Left lung (tissue), 10 donors: ENCODE measurements around the gene CIAO3. TPM values are rescaled to one million over a fixed set of nuclear protein-coding genes. Genes with fewer than 3 reads are reported as not detected.

Source experiments
- ATAC-seq: fragments of 200-7000 bp; cut with Tn5 transposase; one replicate; pipeline ENCODE4 v1.9.1; 2020; ENCODE audit warnings: moderate library complexity
- DNase-seq, 4 donors: peaks; one replicate each; pipeline ENCODE4 v3.0.0-alpha.2; 2013 to 2020
- H3K27ac ChIP-seq, 2 donors: fragments of 200-600 bp; sonication (generic) in 1 of 2; one replicate each; pipeline versions ENCODE4 v1.5.0 to v1.8.0; 2020 to 2021
- H3K27me3 ChIP-seq, 2 donors: fragments of 200-600 bp; sonication (generic) in 1 of 2; one replicate each; pipeline versions ENCODE4 v1.5.0 to v1.8.0; 2020 to 2021
- H3K36me3 ChIP-seq, 2 donors: fragments of 200-600 bp; sonication (generic) in 1 of 2; one replicate each; pipeline versions ENCODE4 v1.5.0 to v1.8.0; 2020 to 2021
- H3K4me1 ChIP-seq, 2 donors: fragments of 200-600 bp; one replicate each; pipeline ENCODE4 v1.8.0; 2021
- H3K4me3 ChIP-seq, 2 donors: fragments of 200-600 bp; sonication (generic) in 1 of 2; one replicate each; pipeline versions ENCODE4 v1.5.0 to v1.8.0; 2020 to 2021; ENCODE audit warnings: mild to moderate bottlenecking in 1 of 2
- H3K9me3 ChIP-seq, 2 donors: fragments of 200-600 bp; sonication (generic) in 1 of 2; one replicate each; pipeline versions ENCODE4 v1.5.0 to v1.8.0; 2020 to 2021
- intact Hi-C, 2 donors: fragments of 100-400 bp; cut with DNase I; formaldehyde crosslinking; loops; one replicate each; pipeline versions ENCODE4 v1.11.2 to v1.14.2; 2022
- polyA plus RNA-seq, 6 donors: library from polyadenylated mRNA; unstranded; fragments of 120-200 nt; gene quantifications; one replicate each; pipeline ENCODE4 v1.2.1, GENCODE V29; 2013; ENCODE audit not compliant: insufficient read length in 6 of 6
- total RNA-seq, 2 donors: library from RNA; stranded (reverse); fragmentation: NEBNext Ultra II Directional; extraction: Animal tissue kit (Norgen Biotek cat#: 25700); gene quantifications; one replicate each; pipeline ENCODE4 v1.2.1, GENCODE V29; 2021
- TF ChIP-seq, protein P1 (sequence below), 2 donors: fragments of 200-600 bp; sonication (generic) in 1 of 2; IDR thresholded peaks; one replicate each; pipeline versions ENCODE4 v1.5.0 to v1.8.0; 2021; ENCODE audit warnings: antibody characterized with exemption in 2 of 2
- donor health status: DM: no; HTN: yes; CAD: no.
- donor health status: DM: no; HTN: no; CAD: no.

CIAO3 gene
- total and polyA plus RNA-seq, 8 donors, result 17.2 to 28.2 (median 21.2) TPM

DNA sequence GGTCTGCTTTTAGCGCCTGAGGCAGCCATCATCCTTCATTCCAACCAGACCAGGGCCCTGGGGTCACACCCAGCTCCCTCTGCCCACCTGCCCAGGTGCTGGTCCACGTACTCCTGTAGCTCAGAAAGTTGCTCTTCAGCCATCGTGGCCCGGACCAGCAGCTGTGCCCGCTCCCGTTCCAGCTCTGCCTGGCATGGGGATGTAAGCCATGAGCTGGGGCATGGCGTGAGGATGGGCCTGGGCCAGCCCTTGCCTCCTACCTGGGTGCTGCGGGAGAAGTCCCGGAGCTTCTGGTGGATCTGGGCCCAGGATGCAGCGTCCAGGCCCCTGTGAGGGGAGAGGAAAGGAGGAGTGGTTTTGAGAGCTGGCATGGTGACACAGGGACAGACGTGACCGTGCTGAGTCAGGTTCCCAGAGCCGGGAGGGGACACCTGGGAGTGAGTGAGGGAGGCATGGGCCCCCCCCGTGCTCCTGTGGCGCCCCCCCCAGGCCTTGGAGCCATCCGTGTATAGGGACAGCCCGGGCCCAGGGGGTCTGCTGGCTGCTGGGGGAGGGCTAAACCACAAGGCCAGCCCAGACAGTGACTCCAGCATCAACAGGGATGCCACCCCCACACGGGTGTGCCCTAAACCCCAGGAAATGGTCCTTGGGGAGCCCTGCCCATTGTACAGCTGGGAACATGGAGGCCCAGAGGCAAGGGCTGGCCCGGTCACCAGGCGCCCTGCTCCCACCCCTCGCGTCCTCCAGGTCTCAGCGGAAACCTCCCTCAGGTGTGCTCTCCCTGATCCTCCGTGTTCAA lies 17.8 kb downstream of the CIAO3 start:
- DNase-seq, result no peak
- Histone ChIP-seq H3K4me3 (no peak overlapping the region), H3K27ac (no peak overlapping the region), H3K4me1 (peaks cover 18 to 48% of the 10 kb centered on the region in 2 donors), H3K36me3 (peaks cover 0 to 4% of the 10 kb centered on the region in 2 donors), H3K27me3 (peaks cover 0 to 42% of the 10 kb centered on the region in 2 donors), H3K9me3 (no peaks in the 10 kb centered on the region)
- intact Hi-C loops, result no loop called here
- ATAC-seq, result no peak
- TF ChIP-seq, protein P1, sequence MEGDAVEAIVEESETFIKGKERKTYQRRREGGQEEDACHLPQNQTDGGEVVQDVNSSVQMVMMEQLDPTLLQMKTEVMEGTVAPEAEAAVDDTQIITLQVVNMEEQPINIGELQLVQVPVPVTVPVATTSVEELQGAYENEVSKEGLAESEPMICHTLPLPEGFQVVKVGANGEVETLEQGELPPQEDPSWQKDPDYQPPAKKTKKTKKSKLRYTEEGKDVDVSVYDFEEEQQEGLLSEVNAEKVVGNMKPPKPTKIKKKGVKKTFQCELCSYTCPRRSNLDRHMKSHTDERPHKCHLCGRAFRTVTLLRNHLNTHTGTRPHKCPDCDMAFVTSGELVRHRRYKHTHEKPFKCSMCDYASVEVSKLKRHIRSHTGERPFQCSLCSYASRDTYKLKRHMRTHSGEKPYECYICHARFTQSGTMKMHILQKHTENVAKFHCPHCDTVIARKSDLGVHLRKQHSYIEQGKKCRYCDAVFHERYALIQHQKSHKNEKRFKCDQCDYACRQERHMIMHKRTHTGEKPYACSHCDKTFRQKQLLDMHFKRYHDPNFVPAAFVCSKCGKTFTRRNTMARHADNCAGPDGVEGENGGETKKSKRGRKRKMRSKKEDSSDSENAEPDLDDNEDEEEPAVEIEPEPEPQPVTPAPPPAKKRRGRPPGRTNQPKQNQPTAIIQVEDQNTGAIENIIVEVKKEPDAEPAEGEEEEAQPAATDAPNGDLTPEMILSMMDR (IDR thresholded peaks at IDR 0.05), result no peak

DNA sequence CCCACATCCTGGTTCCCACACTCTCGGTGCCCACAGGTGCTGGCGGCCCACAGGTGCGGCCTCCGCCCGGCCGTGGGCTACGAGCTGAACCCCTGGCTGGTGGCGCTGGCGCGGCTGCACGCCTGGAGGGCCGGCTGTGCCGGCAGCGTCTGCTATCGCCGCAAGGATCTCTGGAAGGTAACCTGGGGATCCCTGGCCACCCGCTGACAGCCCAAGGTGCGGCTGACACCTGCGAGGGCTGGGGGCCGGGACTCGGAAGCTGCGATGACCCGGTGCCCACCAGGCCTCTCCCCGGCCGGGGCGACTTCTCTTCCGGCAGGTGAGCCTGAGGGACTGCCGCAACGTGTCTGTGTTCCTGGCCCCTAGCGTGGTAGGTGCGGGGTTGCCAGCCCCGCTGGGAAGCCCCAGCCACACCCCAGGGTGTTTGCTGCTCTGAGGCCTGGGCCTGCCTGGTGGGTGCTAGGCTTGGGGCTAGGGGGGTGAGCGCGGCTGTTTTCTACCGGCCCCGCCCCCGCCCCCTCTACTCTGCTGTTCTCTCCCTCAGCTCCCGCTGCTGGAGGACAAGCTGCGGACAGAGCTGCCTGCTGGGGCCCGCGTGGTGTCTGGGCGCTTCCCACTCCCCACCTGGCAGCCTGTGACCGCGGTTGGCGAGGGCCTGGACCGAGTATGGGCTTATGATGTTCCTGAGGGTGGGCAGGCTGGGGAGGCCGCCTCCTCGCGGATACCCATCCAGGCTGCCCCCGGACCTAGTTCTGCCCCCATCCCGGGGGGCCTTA lies 18.8 kb downstream of the CIAO3 start:
- ATAC-seq, result no peak
- H3K9me3 ChIP-seq, result no peaks in the 10 kb centered on the region
- TF ChIP-seq, protein P1 (IDR thresholded peaks at IDR 0.05), result no peak
- peak overlapping the region in 1 of 2 donors; percentile 86 for H3K27ac ChIP-seq
- peaks cover 0 to 4% of the 10 kb centered on the region in 2 donors for H3K36me3 ChIP-seq
- H3K27me3 ChIP-seq, result peaks cover 0 to 42% of the 10 kb centered on the region in 2 donors
- peak overlapping the region; percentile 77 to 80 for H3K4me3 ChIP-seq
- no peak for DNase-seq
- intact Hi-C loops, result no loop called here
- peaks cover 9 to 37% of the 10 kb centered on the region in 2 donors for H3K4me1 ChIP-seq

DNA sequence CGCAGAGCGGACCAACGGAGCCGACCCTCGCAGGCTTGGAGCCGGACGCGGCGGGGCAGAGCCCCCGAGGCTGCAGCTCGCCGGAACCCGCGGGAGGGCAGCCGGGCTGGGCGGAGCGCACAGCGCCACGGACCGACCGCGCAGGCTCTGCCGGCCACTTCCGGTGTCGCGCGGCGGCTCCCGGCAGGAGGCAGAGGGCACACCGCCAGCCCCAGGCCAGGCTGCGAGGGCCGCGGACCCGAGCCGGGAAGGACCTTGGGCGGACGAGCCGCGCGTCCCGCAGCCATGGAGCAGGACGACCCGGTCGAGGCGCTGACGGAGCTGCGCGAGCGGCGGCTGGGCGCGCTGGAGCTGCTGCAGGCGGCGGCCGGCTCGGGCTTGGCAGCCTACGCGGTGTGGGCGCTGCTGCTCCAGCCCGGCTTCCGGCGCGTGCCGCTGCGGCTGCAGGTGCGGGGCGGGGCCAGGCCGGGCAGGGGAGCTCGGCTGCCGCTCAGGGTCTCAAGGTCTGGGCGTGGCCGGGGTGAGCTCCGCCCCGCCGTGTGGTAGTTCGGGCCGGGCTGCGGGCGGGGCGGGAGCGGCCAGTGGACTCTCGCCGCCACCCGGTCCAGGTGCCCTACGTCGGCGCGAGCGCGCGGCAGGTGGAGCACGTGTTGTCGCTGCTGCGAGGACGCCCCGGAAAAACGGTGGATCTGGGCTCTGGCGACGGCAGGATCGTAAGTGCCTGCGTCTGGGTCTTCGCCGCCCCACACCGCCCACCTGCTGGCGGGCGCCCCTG lies 19.6 kb downstream of the CIAO3 start, which contains the start of gene ANTKMT:
TSS of gene ANTKMT (plus strand) at position 157 of the 775 bp plus-strand sequence. CDS start at position 286, 129 bp downstream.
- Histone ChIP-seq H3K4me3 (peak within 1 kb of the TSS; percentile 77 to 80), H3K27ac (peak within 1 kb of the TSS; percentile 86 to 87), H3K4me1 (peaks cover 11 to 36% of the 10 kb centered on the region in 2 donors), H3K36me3 (peaks cover 0 to 4% of the 10 kb centered on the region in 2 donors), H3K9me3 (no peaks in the 10 kb centered on the region), H3K27me3 (peaks cover 0 to 42% of the 10 kb centered on the region in 2 donors)
- TF ChIP-seq, protein P1 (IDR thresholded peaks at IDR 0.05), result no peak
- ATAC-seq (peak; percentile 85), DNase-seq (peak; percentile 77 to 95 (median 82))
- intact Hi-C loops, result no loop called here

DNA sequence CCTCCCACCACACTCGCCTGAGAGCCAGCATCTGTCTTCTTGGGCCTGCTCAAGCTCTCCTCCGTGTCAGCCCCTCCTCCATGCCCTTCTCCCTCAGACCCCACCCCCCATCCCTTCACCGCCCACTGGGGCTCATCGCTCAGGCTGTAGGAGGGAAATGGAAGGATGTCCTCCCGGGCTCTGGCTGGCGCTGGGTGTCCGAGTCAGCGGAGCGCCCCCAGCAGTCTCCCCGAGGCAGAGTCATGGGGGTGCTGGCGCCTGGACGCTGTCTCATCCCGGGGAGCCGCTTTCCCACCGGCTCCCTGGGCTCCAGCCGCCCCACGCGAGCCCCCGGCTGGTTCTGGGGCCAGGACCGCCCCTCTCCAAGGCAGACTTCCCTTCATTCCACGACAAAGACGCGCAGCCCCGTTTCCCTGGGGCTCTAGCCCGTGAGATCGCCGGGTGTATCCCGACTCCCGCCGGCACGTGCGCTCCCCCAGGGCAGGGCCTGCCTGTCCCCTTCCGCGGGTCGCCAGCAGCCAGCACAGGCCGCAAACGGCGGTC lies 20.3 kb downstream of the CIAO3 start:
- peak in 2 of 4 donors; percentile 50 to 72 for DNase-seq
- H3K4me1 ChIP-seq, result peaks cover 14 to 41% of the 10 kb centered on the region in 2 donors
- peaks cover 0 to 42% of the 10 kb centered on the region in 2 donors for H3K27me3 ChIP-seq
- peak overlapping the region; percentile 86 to 87 for H3K27ac ChIP-seq
- intact Hi-C loops, result no loop called here
- H3K9me3 ChIP-seq, result no peaks in the 10 kb centered on the region
- TF ChIP-seq, protein P1 (IDR thresholded peaks at IDR 0.05), result no peak
- H3K4me3 ChIP-seq, result peak overlapping the region; percentile 77 to 80
- H3K36me3 ChIP-seq, result peaks cover 0 to 4% of the 10 kb centered on the region in 2 donors
- ATAC-seq, result peak; percentile 37
